Dendritic cell treated with granulocyte-macrophage colony-stimulating factor and Interleukin-4, amounts not matched to agents 40 ng/mL and 50 ng/mL, for 4 days (primary cell): ENCODE results near the gene DUOXA1.

ENCODE experiments used
- H3K27ac Mint-ChIP-seq: one replicate; pipeline ENCODE4 v1.8.0; 2022; ENCODE audit warnings: mild to moderate bottlenecking, mixed read lengths
- H3K27me3 Mint-ChIP-seq: one replicate; pipeline ENCODE4 v1.8.0; 2022; ENCODE audit warnings: mild to moderate bottlenecking, mixed read lengths
- H3K36me3 Mint-ChIP-seq: one replicate; pipeline ENCODE4 v1.8.0; 2022; ENCODE audit warnings: low read depth, mixed read lengths
- H3K4me1 Mint-ChIP-seq: one replicate; pipeline ENCODE4 v1.8.0; 2022; ENCODE audit warnings: low read depth, mixed read lengths
- H3K4me3 Mint-ChIP-seq: one replicate; pipeline ENCODE4 v1.8.0; 2022; ENCODE audit warnings: mild to moderate bottlenecking, moderate library complexity, mixed read lengths
- H3K9me3 Mint-ChIP-seq: one replicate; pipeline ENCODE4 v1.8.0; 2022; ENCODE audit warnings: mixed read lengths
- intact Hi-C: fragments of 100-400 bp; cut with micrococcal nuclease; formaldehyde crosslinking; loops from one replicate; pipeline ENCODE4 v1.15.0; 2022

The DUOXA1 gene, protein sequence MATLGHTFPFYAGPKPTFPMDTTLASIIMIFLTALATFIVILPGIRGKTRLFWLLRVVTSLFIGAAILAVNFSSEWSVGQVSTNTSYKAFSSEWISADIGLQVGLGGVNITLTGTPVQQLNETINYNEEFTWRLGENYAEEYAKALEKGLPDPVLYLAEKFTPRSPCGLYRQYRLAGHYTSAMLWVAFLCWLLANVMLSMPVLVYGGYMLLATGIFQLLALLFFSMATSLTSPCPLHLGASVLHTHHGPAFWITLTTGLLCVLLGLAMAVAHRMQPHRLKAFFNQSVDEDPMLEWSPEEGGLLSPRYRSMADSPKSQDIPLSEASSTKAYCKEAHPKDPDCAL

GRCh38 chr15:45129651-45130129 is at the start of gene DUOXA1, which contains the start of gene DUOX1:
DUOXA1 (minus strand) TSS chr15:45129879; CDS start chr15:45123014, 6,865 bp downstream.
DUOX1 (plus strand) TSS chr15:45129994; CDS start chr15:45131967, 1,973 bp downstream.
- Mint-ChIP-seq H3K4me3 (peak within 1 kb of the TSS; percentile 77), H3K36me3 (peaks cover 25% of the 10 kb centered on the region), H3K27ac (peak within 1 kb of the TSS; percentile 52), H3K27me3 (peaks cover 89% of the 10 kb centered on the region), H3K9me3 (no peaks in the 10 kb centered on the region), H3K4me1 (peaks cover 27% of the 10 kb centered on the region)
- intact Hi-C loops = loop anchor here (5.0 kb wide), 1 partner anchor 33 kb away; no protein-coding TSS in a partner anchor

GRCh38 chr15:45177285-45177684 is 47.6 kb upstream of the DUOXA1 start:
- intact Hi-C loops = no loop called here
- no peak overlapping the region for H3K27ac Mint-ChIP-seq
- H3K9me3 Mint-ChIP-seq = no peaks in the 10 kb centered on the region
- no peak overlapping the region for H3K4me3 Mint-ChIP-seq
- peaks cover 32% of the 10 kb centered on the region for H3K36me3 Mint-ChIP-seq
- peaks cover 3% of the 10 kb centered on the region for H3K27me3 Mint-ChIP-seq
- peaks cover 45% of the 10 kb centered on the region for H3K4me1 Mint-ChIP-seq

DNA sequence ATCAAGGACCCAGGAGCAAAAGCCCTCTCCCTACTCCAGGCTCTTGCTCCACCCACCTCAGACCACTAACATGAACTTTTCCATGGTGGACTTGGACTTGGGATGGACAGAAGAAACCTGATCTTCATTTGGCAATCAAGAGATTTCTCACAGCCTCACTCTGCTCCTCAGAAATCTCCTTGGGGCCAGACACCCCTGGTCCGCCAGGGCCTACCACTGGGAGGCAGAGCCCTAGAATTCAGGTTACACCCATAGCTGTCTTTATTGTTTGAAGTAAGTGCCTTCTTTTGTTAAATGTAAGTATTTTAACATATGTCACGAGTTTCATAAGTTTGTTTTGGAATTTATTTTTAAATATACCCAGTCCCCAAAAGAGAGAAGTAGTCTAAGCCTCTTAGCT is 44.9 kb upstream of the DUOXA1 start:
- peaks cover 24% of the 10 kb centered on the region for H3K4me1 Mint-ChIP-seq
- intact Hi-C loops = no loop called here
- no peak overlapping the region for H3K27ac Mint-ChIP-seq

DNA sequence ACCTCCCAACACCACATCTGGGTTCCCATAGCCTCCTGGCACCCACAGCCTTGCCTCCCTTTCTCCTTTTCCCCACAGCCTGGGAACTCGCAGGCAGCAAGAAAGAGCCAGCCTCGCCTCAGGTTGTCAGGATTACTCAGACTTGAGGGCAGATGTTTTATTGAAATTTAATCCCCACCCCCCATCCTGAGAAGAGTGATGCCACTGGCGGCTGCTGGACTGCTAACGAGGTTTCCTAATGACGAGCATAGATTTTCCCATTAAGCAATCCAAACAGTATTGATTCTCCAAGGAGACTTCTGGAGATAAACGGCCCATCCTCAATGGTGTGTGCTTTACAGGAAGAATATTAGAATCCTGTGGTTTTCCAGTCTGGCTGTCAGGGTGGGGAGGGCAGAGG is 44.4 kb upstream of the DUOXA1 start:
- Mint-ChIP-seq H3K27me3 (peaks cover 1% of the 10 kb centered on the region), H3K9me3 (no peaks in the 10 kb centered on the region), H3K27ac (no peak overlapping the region), H3K4me3 (no peak overlapping the region), H3K36me3 (peaks cover 32% of the 10 kb centered on the region), H3K4me1 (peaks cover 25% of the 10 kb centered on the region)
- intact Hi-C loops = no loop called here

More for the DNA sequence above, 44.9 kb upstream of the DUOXA1 start:
- Mint-ChIP-seq H3K36me3 (peaks cover 32% of the 10 kb centered on the region), H3K4me3 (no peak overlapping the region), H3K9me3 (no peaks in the 10 kb centered on the region), H3K27me3 (peaks cover 1% of the 10 kb centered on the region)

- intact Hi-C loops = no loop called here
- Mint-ChIP-seq H3K27ac (no peak overlapping the region), H3K4me3 (no peak overlapping the region), H3K27me3 (peaks cover 1% of the 10 kb centered on the region), H3K4me1 (peaks cover 25% of the 10 kb centered on the region), H3K9me3 (no peaks in the 10 kb centered on the region), H3K36me3 (peaks cover 29% of the 10 kb centered on the region)
Measured at GRCh38 chr15:45171912-45172311, 42.2 kb upstream of the DUOXA1 start.

GRCh38 chr15:45169608-45170480 is 40.2 kb upstream of the DUOXA1 start:
- peak overlapping the region; percentile 85 for H3K27ac Mint-ChIP-seq
- intact Hi-C loops = no loop called here
- no peaks in the 10 kb centered on the region for H3K9me3 Mint-ChIP-seq
- peaks cover 41% of the 10 kb centered on the region for H3K4me1 Mint-ChIP-seq
- H3K27me3 Mint-ChIP-seq = peaks cover 1% of the 10 kb centered on the region
- H3K36me3 Mint-ChIP-seq = peaks cover 20% of the 10 kb centered on the region
- H3K4me3 Mint-ChIP-seq = no peak overlapping the region

GRCh38 chr15:45168751-45169551 is 39.3 kb upstream of the DUOXA1 start:
- intact Hi-C loops = no loop called here

GRCh38 chr15:45168286-45168685 is 38.6 kb upstream of the DUOXA1 start:
- Mint-ChIP-seq H3K36me3 (peaks cover 25% of the 10 kb centered on the region), H3K4me3 (no peak overlapping the region), H3K9me3 (no peaks in the 10 kb centered on the region), H3K27me3 (peaks cover 1% of the 10 kb centered on the region), H3K4me1 (peaks cover 51% of the 10 kb centered on the region), H3K27ac (peak overlapping the region; percentile 85)
- intact Hi-C loops = no loop called here

More at GRCh38 chr15:45168751-45169551, 39.3 kb upstream of the DUOXA1 start:
- peak overlapping the region; percentile 85 for H3K27ac Mint-ChIP-seq
- H3K27me3 Mint-ChIP-seq = peaks cover 1% of the 10 kb centered on the region
- H3K36me3 Mint-ChIP-seq = peaks cover 23% of the 10 kb centered on the region
- H3K9me3 Mint-ChIP-seq = no peaks in the 10 kb centered on the region
- peaks cover 45% of the 10 kb centered on the region for H3K4me1 Mint-ChIP-seq
- H3K4me3 Mint-ChIP-seq = no peak overlapping the region

- H3K4me1 Mint-ChIP-seq = peaks cover 57% of the 10 kb centered on the region
- H3K27me3 Mint-ChIP-seq = peaks cover under 1% of the 10 kb centered on the region
- peak overlapping the region; percentile 57 for H3K4me3 Mint-ChIP-seq
- intact Hi-C loops = loop anchor here (1.0 to 2.0 kb wide), 2 partner anchors 31 to 235 kb away; a partner anchor contains a TSS
- H3K27ac Mint-ChIP-seq = peak overlapping the region; percentile 85
- no peaks in the 10 kb centered on the region for H3K9me3 Mint-ChIP-seq
- H3K36me3 Mint-ChIP-seq = peaks cover 24% of the 10 kb centered on the region
Measured at GRCh38 chr15:45167631-45168205, 38.0 kb upstream of the DUOXA1 start.

GRCh38 chr15:45166834-45167630 is 37.4 kb upstream of the DUOXA1 start:
- intact Hi-C loops = loop anchor here (1.0 to 2.0 kb wide), 2 partner anchors 31 to 236 kb away; a partner anchor contains a TSS
- H3K4me3 Mint-ChIP-seq = peak overlapping the region; percentile 57
- H3K9me3 Mint-ChIP-seq = no peaks in the 10 kb centered on the region
- H3K27me3 Mint-ChIP-seq = no peaks in the 10 kb centered on the region
- H3K4me1 Mint-ChIP-seq = peaks cover 64% of the 10 kb centered on the region
- H3K27ac Mint-ChIP-seq = peak overlapping the region; percentile 85
- peaks cover 27% of the 10 kb centered on the region for H3K36me3 Mint-ChIP-seq

- Mint-ChIP-seq H3K4me3 (peak overlapping the region; percentile 56), H3K27ac (peak overlapping the region; percentile 85), H3K4me1 (peaks cover 75% of the 10 kb centered on the region), H3K36me3 (peaks cover 37% of the 10 kb centered on the region), H3K9me3 (no peaks in the 10 kb centered on the region), H3K27me3 (no peaks in the 10 kb centered on the region)
- intact Hi-C loops = no loop called here
Measured at GRCh38 chr15:45165536-45165935, 35.9 kb upstream of the DUOXA1 start.

DNA sequence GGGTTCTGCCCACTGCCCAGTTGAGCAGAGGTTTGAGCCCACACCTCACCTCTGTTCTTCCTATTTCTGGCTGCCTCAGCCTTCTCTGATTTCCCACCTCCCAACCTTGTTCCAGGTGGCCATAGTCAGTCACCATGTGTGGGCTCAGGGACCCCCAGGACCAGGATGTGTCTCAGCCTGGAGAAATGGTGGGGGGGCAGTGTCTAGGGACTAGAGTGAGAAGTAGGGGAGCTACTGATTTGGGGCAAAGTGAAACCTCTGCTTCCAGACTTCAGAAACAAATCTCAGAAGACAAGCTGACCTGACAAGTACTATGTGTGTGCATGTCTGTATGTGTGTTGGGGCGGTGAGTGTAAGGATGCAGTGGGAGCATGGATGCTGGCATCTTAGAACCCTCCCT is 35.2 kb upstream of the DUOXA1 start:
- H3K9me3 Mint-ChIP-seq = no peaks in the 10 kb centered on the region
- H3K27me3 Mint-ChIP-seq = no peaks in the 10 kb centered on the region
- peaks cover 80% of the 10 kb centered on the region for H3K4me1 Mint-ChIP-seq
- peak overlapping the region; percentile 85 for H3K27ac Mint-ChIP-seq
- H3K4me3 Mint-ChIP-seq = no peak overlapping the region
- intact Hi-C loops = loop anchor here (5.0 kb wide), 1 partner anchor 38 kb away; the partner anchor contains the start of genes DUOX1 and DUOXA1
- H3K36me3 Mint-ChIP-seq = peaks cover 40% of the 10 kb centered on the region
